Fibroblast of lung (primary cell): ENCODE measurements around the gene NOL12. TPM values are rescaled to one million over a fixed set of nuclear protein-coding genes. Genes with fewer than 3 reads are reported as not detected.

Source experiments
- DNase-seq, 2 donors: peaks; one replicate each; pipeline versions ENCODE4 v3.0.0 to v3.0.0-alpha.2; 2010; ENCODE audit warnings: low read depth in 2 of 2
- H2AFZ ChIP-seq: 2 replicates; pipeline ENCODE4 v1.5.1; 2012; ENCODE audit warnings: low read length, control low read depth, inconsistent platforms
- H3K27ac ChIP-seq: 2 replicates; pipeline ENCODE4 v1.5.1; 2011; ENCODE audit warnings: low read length, control low read depth; ENCODE audit not compliant: insufficient read depth
- H3K27me3 ChIP-seq: 2 replicates; pipeline ENCODE4 v1.5.1; 2011; ENCODE audit warnings: mild to moderate bottlenecking, low read length; ENCODE audit not compliant: control insufficient read depth, insufficient read depth
- H3K36me3 ChIP-seq: 2 replicates; pipeline ENCODE4 v1.5.1; 2011; ENCODE audit warnings: low read length; ENCODE audit not compliant: control insufficient read depth, insufficient read depth
- H3K4me1 ChIP-seq: 2 replicates; pipeline ENCODE4 v1.5.1; 2011; ENCODE audit warnings: low read length; ENCODE audit not compliant: control insufficient read depth, insufficient read depth; ENCODE audit errors: extremely low read depth
- H3K4me2 ChIP-seq: 2 replicates; pipeline ENCODE4 v1.5.1; 2011; ENCODE audit warnings: low read length, control low read depth; ENCODE audit not compliant: insufficient read depth; ENCODE audit errors: extremely low read depth
- H3K4me3 ChIP-seq, 4 experiments: fragments of 200-600 bp in 1 of 4; sonication (generic) in 1 of 4; replicated peaks in 1 of 4; 2 replicates each; pipeline ENCODE4 v1.5.1; 2011 to 2016; ENCODE audit warnings: low read length in 4 of 4, low read depth in 3 of 4, mild to moderate bottlenecking in 3 of 4, control low read depth in 2 of 4, inconsistent platforms in 1 of 4, mixed read lengths in 1 of 4; ENCODE audit not compliant: insufficient read depth in 1 of 4; ENCODE audit errors: control extremely low read depth in 1 of 4
- H3K79me2 ChIP-seq: 2 replicates; pipeline ENCODE4 v1.5.1; 2012; ENCODE audit warnings: mild to moderate bottlenecking, low read length, inconsistent platforms; ENCODE audit not compliant: control insufficient read depth, insufficient read depth
- H3K9ac ChIP-seq: 2 replicates; pipeline ENCODE4 v1.5.1; 2011; ENCODE audit warnings: mild to moderate bottlenecking, low read length, control low read depth; ENCODE audit not compliant: insufficient read depth
- H3K9me3 ChIP-seq: 2 replicates; pipeline ENCODE4 v1.5.1; 2012; ENCODE audit warnings: low read depth, low read length; ENCODE audit not compliant: control insufficient read depth, insufficient read depth
- H4K20me1 ChIP-seq: 2 replicates; pipeline ENCODE4 v1.5.1; 2011; ENCODE audit warnings: low read length; ENCODE audit not compliant: control insufficient read depth, insufficient read depth; ENCODE audit errors: extremely low read depth
- CTCF ChIP-seq, 2 donors: IDR thresholded peaks in 1 of 2; conservative IDR thresholded peaks in 1 of 2; 1 replicate in 1 of 2; 2 replicates in 1 of 2; pipeline ENCODE4 v1.5.1; 2011 to 2012; ENCODE audit warnings: low read length in 2 of 2, control low read depth in 1 of 2, inconsistent platforms in 1 of 2, low read depth in 1 of 2, mild to moderate bottlenecking in 1 of 2
- EZH2 ChIP-seq: IDR thresholded peaks from 2 replicates; pipeline ENCODE4 v1.5.1; 2012; ENCODE audit warnings: low read length, control low read depth, mild to moderate bottlenecking; ENCODE audit errors: missing control alignments
- polyA plus RNA-seq, 2 donors: library from polyadenylated mRNA; depleted of rRNA in 1 of 2; stranded (reverse) in 1 of 2; unstranded in 1 of 2; fragments of >200 nt; gene quantifications; 2 replicates each; pipeline ENCODE4 v1.2.1, GENCODE V29; 2011 to 2012; ENCODE audit warnings: missing spikeins in 1 of 2
- total RNA-seq: library from RNA; depleted of rRNA; stranded (reverse); fragments of >200 nt; gene quantifications from 2 replicates; pipeline ENCODE4 v1.2.1, GENCODE V29; 2014

The NOL12 gene
- total and polyA plus RNA-seq, 2 donors (not counting 1 experiment from before 2014, with no cell fraction given), result 12.8 to 15.4 TPM

GRCh38 chr22:37678372-37678771, 7.8 kb upstream of the NOL12 start:
- Histone ChIP-seq H3K4me1 (peaks cover 13% of the 10 kb centered on the region), H4K20me1 (peaks cover 3% of the 10 kb centered on the region), H2AFZ (no peak overlapping the region), H3K9ac (peak overlapping the region; percentile 17), H3K4me3 (peak overlapping the region; percentile 58 to 100 (median 96)), H3K4me2 (peak overlapping the region; percentile 100), H3K9me3 (no peaks in the 10 kb centered on the region), H3K27ac (peak overlapping the region; percentile 62), H3K27me3 (no peaks in the 10 kb centered on the region), H3K36me3 (peaks cover 17% of the 10 kb centered on the region), H3K79me2 (peaks cover 31% of the 10 kb centered on the region)
- TF ChIP-seq EZH2 (no peak), CTCF (conservative IDR thresholded peaks at IDR 0.05 in 1 of 2, IDR thresholded peaks at IDR 0.05 in 1 of 2; ENCODE audit: low read depth in 1 of 2, low read length in 2 of 2) (no peak)
- no peak for DNase-seq

DNA sequence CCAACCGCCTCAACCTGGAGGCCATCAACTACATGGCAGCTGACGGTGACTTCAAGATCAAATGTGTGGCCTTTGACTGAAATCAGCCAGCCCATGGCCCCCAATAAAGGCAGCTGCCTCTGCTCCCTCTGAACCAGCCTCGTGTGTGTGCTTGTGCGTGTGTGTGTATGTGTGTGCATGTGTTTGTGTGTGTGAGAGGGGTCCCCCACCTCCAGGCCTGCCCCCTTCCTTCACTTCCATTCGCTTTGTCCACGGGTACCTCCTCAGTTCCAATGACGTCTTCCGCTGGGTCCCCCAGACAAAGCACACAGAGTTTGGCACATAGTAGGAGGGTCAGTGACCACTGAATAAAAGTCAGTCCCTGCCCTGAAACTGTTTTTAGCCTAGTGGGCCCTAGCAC, 6.5 kb upstream of the NOL12 start:
- peaks cover 11% of the 10 kb centered on the region for H3K4me1 ChIP-seq
- H3K27ac ChIP-seq, result no peak overlapping the region
- no peaks in the 10 kb centered on the region for H3K27me3 ChIP-seq
- H3K9ac ChIP-seq, result no peak overlapping the region
- H4K20me1 ChIP-seq, result peaks cover 3% of the 10 kb centered on the region
- no peak overlapping the region for H2AFZ ChIP-seq
- H3K79me2 ChIP-seq, result peaks cover 31% of the 10 kb centered on the region
- no peak for DNase-seq
- peaks cover 17% of the 10 kb centered on the region for H3K36me3 ChIP-seq
- no peaks in the 10 kb centered on the region for H3K9me3 ChIP-seq
- no peak for TF ChIP-seq CTCF (conservative IDR thresholded peaks at IDR 0.05 in 1 of 2, IDR thresholded peaks at IDR 0.05 in 1 of 2; ENCODE audit: low read depth in 1 of 2, low read length in 2 of 2)
- no peak for TF ChIP-seq EZH2
- no peak overlapping the region for H3K4me3 ChIP-seq
- peak overlapping the region; percentile 52 for H3K4me2 ChIP-seq

- TF ChIP-seq EZH2 (no peak), CTCF (conservative IDR thresholded peaks at IDR 0.05 in 1 of 2, IDR thresholded peaks at IDR 0.05 in 1 of 2; ENCODE audit: low read depth in 1 of 2, low read length in 2 of 2) (no peak)
- H3K4me1 ChIP-seq, result peaks cover 11% of the 10 kb centered on the region
- no peak overlapping the region for H3K4me3 ChIP-seq
- H3K27me3 ChIP-seq, result no peaks in the 10 kb centered on the region
- no peaks in the 10 kb centered on the region for H3K9me3 ChIP-seq
- H2AFZ ChIP-seq, result no peak overlapping the region
- peaks cover 3% of the 10 kb centered on the region for H4K20me1 ChIP-seq
- H3K79me2 ChIP-seq, result peaks cover 31% of the 10 kb centered on the region
- no peak overlapping the region for H3K27ac ChIP-seq
- DNase-seq, result no peak
- H3K36me3 ChIP-seq, result peaks cover 17% of the 10 kb centered on the region
- H3K4me2 ChIP-seq, result no peak overlapping the region
- H3K9ac ChIP-seq, result no peak overlapping the region
Observed at GRCh38 chr22:37680191-37680851, 5.8 kb upstream of the NOL12 start.
